Right lobe of liver (tissue), 6 donors: ENCODE data around the gene NLGN4X. TPM values are rescaled to one million over a fixed set of nuclear protein-coding genes. Genes with fewer than 3 reads are reported as not detected.

ENCODE experiments used
- ATAC-seq, 4 donors: fragments of 200-7000 bp; cut with Tn5 transposase; one replicate each; pipeline ENCODE4 v1.9.1; 2020; ENCODE audit warnings: mild to moderate bottlenecking in 4 of 4, moderate library complexity in 4 of 4
- DNase-seq, 3 donors: peaks; one replicate each; pipeline ENCODE4 v3.0.0-alpha.2; 2020
- H3K27ac ChIP-seq, 3 donors: fragments of 200-600 bp; one replicate each; pipeline ENCODE4 v1.8.0; 2022
- H3K27me3 ChIP-seq, 2 donors: fragments of 200-600 bp; one replicate each; pipeline ENCODE4 v1.8.0; 2022
- H3K36me3 ChIP-seq, 4 donors: fragments of 200-600 bp; sonication (generic) in 1 of 4; one replicate each; pipeline versions ENCODE4 v1.5.1 to v1.8.0; 2017 to 2022; ENCODE audit warnings: control low read depth in 1 of 4
- H3K4me1 ChIP-seq, 4 donors: fragments of 200-600 bp; sonication (generic) in 1 of 4; one replicate each; pipeline versions ENCODE4 v1.5.1 to v1.8.0; 2017 to 2022; ENCODE audit warnings: control low read depth in 1 of 4
- H3K4me3 ChIP-seq, 3 donors: fragments of 200-600 bp; one replicate each; pipeline ENCODE4 v1.8.0; 2022
- H3K9me3 ChIP-seq, 4 donors: fragments of 200-600 bp; sonication (generic) in 1 of 4; one replicate each; pipeline versions ENCODE4 v1.5.1 to v1.8.0; 2017 to 2022; ENCODE audit warnings: control low read depth in 1 of 4
- CTCF ChIP-seq, 4 donors: fragments of 200-600 bp in 3 of 4; fragments of 450-650 bp in 1 of 4; IDR thresholded peaks; one replicate each; pipeline versions ENCODE4 v1.5.1 to v1.8.0; 2016 to 2022; ENCODE audit warnings: antibody characterized with exemption in 4 of 4, mild to moderate bottlenecking in 2 of 4
- POLR2A ChIP-seq: fragments of 450-650 bp; IDR thresholded peaks from one replicate; pipeline ENCODE4 v1.6.1; 2017; ENCODE audit warnings: antibody characterized with exemption, mild to moderate bottlenecking
- WGBS: methylation state at CpG from one replicate; pipeline ENCODE4 v1.1.6; 2018; ENCODE audit warnings: low coverage, low lambda C conversion rate; ENCODE audit not compliant: insufficient coverage; ENCODE audit errors: missing lambda C conversion rate; 5-methylcytosine and 5-hydroxymethylcytosine counted together
- intact Hi-C, 2 donors: fragments of 100-400 bp; cut with DNase I; formaldehyde crosslinking; loops; one replicate each; pipeline versions ENCODE4 v1.11.2 to v1.14.1; 2022
- total RNA-seq, 6 experiments: library from RNA; depleted of rRNA in 2 of 6; stranded (reverse); fragments of >200 nt in 2 of 6; fragmentation: NEBNext Ultra II Directional in 3 of 6; extraction: Animal tissue kit (Norgen Biotek cat#: 25700) in 3 of 6; gene quantifications; one replicate each; pipeline versions ENCODE4 v1.1.0 to v1.2.4, GENCODE V29; 2016 to 2023
- donor health status: DM: no; HTN: yes; CAD: no.
- donor health status: DM: no; HTN: no; CAD: no.
- donor health status: DM: no; HTN: no; CAD: no.
- donor health status: DM: no; HTN: yes; CAD: no.
- donor health status: DM: no; HTN: yes; CAD: no.

NLGN4X gene
- total RNA-seq, 6 experiments from 2014 or later = 0.51 to 1.5 (median 1.1) TPM

GRCh38 chrX:5898463-5898862, 330.2 kb downstream of the NLGN4X start:
- ATAC-seq (no peak), DNase-seq (no peak)
- H3K4me3 ChIP-seq = no peak overlapping the region
- H3K27ac ChIP-seq = no peak overlapping the region
- WGBS = 83% methylated on average over 4 of the region's 9 CpGs
- H3K36me3 ChIP-seq = no peaks in the 10 kb centered on the region
- H3K27me3 ChIP-seq = no peaks in the 10 kb centered on the region
- intact Hi-C loops = no loop called here
- no peaks in the 10 kb centered on the region for H3K9me3 ChIP-seq
- no peaks in the 10 kb centered on the region for H3K4me1 ChIP-seq
- TF ChIP-seq CTCF (IDR thresholded peaks at IDR 0.05) (no peak), POLR2A (no peak)

GRCh38 chrX:5891378-5891777, 337.3 kb downstream of the NLGN4X start:
- Histone ChIP-seq H3K27ac (no peak overlapping the region), H3K4me3 (no peak overlapping the region), H3K36me3 (no peaks in the 10 kb centered on the region), H3K27me3 (no peaks in the 10 kb centered on the region), H3K4me1 (no peaks in the 10 kb centered on the region), H3K9me3 (no peaks in the 10 kb centered on the region)
- DNase-seq (no peak), ATAC-seq (no peak)
- intact Hi-C loops = no loop called here
- no peak for TF ChIP-seq POLR2A
- 65% methylated on average over 5 of the region's 5 CpGs for WGBS

DNA sequence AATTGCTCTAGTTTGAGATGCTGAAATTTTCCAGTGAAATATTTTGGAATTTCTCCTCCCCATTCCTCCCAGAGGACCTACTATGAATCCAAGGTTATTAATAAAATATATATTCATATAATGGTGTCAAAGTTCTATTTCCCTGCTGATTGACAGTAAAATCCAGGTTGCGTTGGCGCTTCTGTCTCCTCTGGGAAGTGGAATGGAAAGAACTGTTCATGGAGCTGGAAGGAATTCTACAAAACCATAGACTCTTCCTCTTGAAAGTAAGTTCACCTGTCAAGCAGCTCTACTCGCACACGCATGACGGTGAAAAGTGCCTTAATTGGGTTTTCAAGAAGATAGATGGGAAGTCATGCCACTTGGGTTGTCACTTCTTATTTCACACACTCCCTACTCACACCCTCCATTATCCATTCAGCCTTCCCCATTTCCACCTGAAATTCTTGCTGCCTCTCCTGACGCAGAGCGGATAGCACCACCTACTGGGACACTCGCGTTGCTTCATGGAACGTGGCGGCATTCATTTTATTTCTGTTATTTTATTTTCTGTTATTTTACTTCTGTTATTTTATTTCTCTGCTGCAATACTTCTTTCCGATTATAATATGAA, 351.6 kb downstream of the NLGN4X start:
- 28% methylated on average over 12 of the region's 12 CpGs for WGBS
- intact Hi-C loops = no loop called here
- H3K27me3 ChIP-seq = no peaks in the 10 kb centered on the region
- no peaks in the 10 kb centered on the region for H3K4me1 ChIP-seq
- no peaks in the 10 kb centered on the region for H3K36me3 ChIP-seq
- H3K4me3 ChIP-seq = no peak overlapping the region
- H3K27ac ChIP-seq = no peak overlapping the region
- no peaks in the 10 kb centered on the region for H3K9me3 ChIP-seq
- peak in 3 of 4 donors; percentile 39 to 55 (median 39) for ATAC-seq
- TF ChIP-seq POLR2A (no peak), CTCF (IDR thresholded peaks at IDR 0.05) (peak; percentile 25 to 47 (median 43))
- DNase-seq = no peak

DNA sequence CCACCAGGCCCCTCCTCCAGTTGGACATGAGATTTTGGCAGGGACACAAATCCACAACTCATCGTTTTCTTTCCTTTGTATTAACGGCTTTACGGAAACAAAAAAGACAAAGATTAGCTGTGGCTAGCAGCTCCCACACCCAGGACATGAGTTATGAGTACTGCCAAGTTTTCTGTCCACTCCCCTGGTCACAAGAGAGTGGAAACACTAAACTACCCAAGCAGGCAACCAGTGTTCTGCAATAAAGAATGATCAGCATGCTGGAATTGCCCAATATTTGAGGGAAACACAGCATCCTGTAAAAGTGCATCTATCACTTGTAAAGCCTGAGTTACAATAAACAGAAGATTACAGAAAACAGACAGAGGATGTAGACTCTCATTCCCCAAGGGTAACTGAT, 358.4 kb downstream of the NLGN4X start:
- 19% methylated on average over 3 of the region's 3 CpGs for WGBS
- Histone ChIP-seq H3K4me1 (no peaks in the 10 kb centered on the region), H3K36me3 (no peaks in the 10 kb centered on the region), H3K27ac (no peak overlapping the region), H3K4me3 (no peak overlapping the region), H3K27me3 (no peaks in the 10 kb centered on the region), H3K9me3 (no peaks in the 10 kb centered on the region)
- TF ChIP-seq POLR2A = no peak
- TF ChIP-seq CTCF (IDR thresholded peaks at IDR 0.05) = no peak
- intact Hi-C loops = no loop called here
- DNase-seq (no peak), ATAC-seq (no peak)

GRCh38 chrX:5869786-5870185, 358.9 kb downstream of the NLGN4X start:
- DNase-seq = no peak
- ATAC-seq = no peak
- no peak for TF ChIP-seq CTCF (IDR thresholded peaks at IDR 0.05)
- no peak for TF ChIP-seq POLR2A
- no peaks in the 10 kb centered on the region for H3K9me3 ChIP-seq
- intact Hi-C loops = no loop called here
- WGBS = 51% methylated on average over 7 of the region's 7 CpGs
- H3K4me1 ChIP-seq = no peaks in the 10 kb centered on the region
- H3K27ac ChIP-seq = no peak overlapping the region
- H3K27me3 ChIP-seq = no peaks in the 10 kb centered on the region
- H3K4me3 ChIP-seq = no peak overlapping the region
- H3K36me3 ChIP-seq = no peaks in the 10 kb centered on the region
